Choroid plexus epithelial cell (primary cell): Measurements from ENCODE around the gene LBX2.

Experiments used
- DNase-seq: peaks from one replicate; pipeline ENCODE4 v3.0.0-alpha.2; 2010; ENCODE audit warnings: low read depth
- H3K4me3 ChIP-seq: 2 replicates; pipeline ENCODE4 v1.5.1; 2011; ENCODE audit warnings: low read depth, mild to moderate bottlenecking, control low read depth, low read length, moderate library complexity
- CTCF ChIP-seq: conservative IDR thresholded peaks from 2 replicates; pipeline ENCODE4 v1.5.1; 2011; ENCODE audit warnings: low read depth, mild to moderate bottlenecking, control low read depth, inconsistent platforms, low read length, moderate library complexity

LBX2 gene

GRCh38 chr2:74515271-74515980 lies 16.0 kb upstream of the LBX2 start:
- no peak overlapping the region for H3K4me3 ChIP-seq
- no peak for TF ChIP-seq CTCF
- no peak for DNase-seq

- no peak within 1 kb of the TSS for H3K4me3 ChIP-seq
- TF ChIP-seq CTCF: no peak
- no peak for DNase-seq
Observed at GRCh38 chr2:74514368-74515270, 15.2 kb upstream of the LBX2 start, which contains the start of gene TLX2. TLX2 (plus strand) TSS chr2:74514450; CDS start chr2:74514807, 357 bp downstream.

GRCh38 chr2:74513605-74514367 lies 14.4 kb upstream of the LBX2 start:
- no peak for TF ChIP-seq CTCF
- no peak for DNase-seq
- H3K4me3 ChIP-seq: no peak overlapping the region

- TF ChIP-seq CTCF: no peak
- no peak for DNase-seq
- no peak overlapping the region for H3K4me3 ChIP-seq
Observed at GRCh38 chr2:74512744-74513604, 13.6 kb upstream of the LBX2 start.

- no peak for DNase-seq
- no peak for TF ChIP-seq CTCF
- H3K4me3 ChIP-seq: no peak overlapping the region
Observed at GRCh38 chr2:74511104-74511989, 11.9 kb upstream of the LBX2 start.

- DNase-seq: no peak
- H3K4me3 ChIP-seq: no peak overlapping the region
- TF ChIP-seq CTCF: no peak
Observed at GRCh38 chr2:74510272-74510671, 10.9 kb upstream of the LBX2 start.
